Ovary (tissue), 3 donors: ENCODE measurements around the gene MYRIP.

ENCODE experiments used
- CTCF ChIP-seq, 3 donors: fragments of 450-650 bp in 2 of 3; fragments of 200-600 bp in 1 of 3; IDR thresholded peaks; one replicate each; pipeline versions ENCODE4 v1.5.1 to v1.8.0; 2016 to 2022; ENCODE audit warnings: antibody characterized with exemption in 3 of 3, mild to moderate bottlenecking in 1 of 3
- EP300 ChIP-seq: sonication (generic); formaldehyde crosslinking; IDR thresholded peaks from one replicate; pipeline ENCODE4 v1.6.1; 2017; ENCODE audit warnings: antibody characterized with exemption
- POLR2A ChIP-seq: fragments of 450-650 bp; IDR thresholded peaks from one replicate; pipeline ENCODE4 v1.6.1; 2017; ENCODE audit warnings: antibody characterized with exemption, mild to moderate bottlenecking, moderate library complexity
- donor health status: DM: no; HTN: no; CAD: no.

- no peak for TF ChIP-seq CTCF (IDR thresholded peaks at IDR 0.05)
- no peak for TF ChIP-seq EP300
- no peak for TF ChIP-seq POLR2A
These were observed 28.4 kb upstream of the MYRIP start for GRCh38 chr3:39781025-39781424.
